GM18951 (cell line): ENCODE measurements around the gene RSRP1.

ENCODE experiments used
- POLR2A ChIP-seq: IDR thresholded peaks from 4 replicates; pipeline ENCODE4 v1.6.1; 2011; ENCODE audit warnings: mild to moderate bottlenecking; ENCODE audit not compliant: insufficient read length, insufficient read depth; ENCODE audit errors: extremely low read depth
- in situ Hi-C: fragments of 300-500 bp; cut with MboI; formaldehyde crosslinking; loops from one replicate; pipeline ENCODE4 v1.12.0; 2022; ENCODE audit warnings: low sequenced_read_pairs, mixed read lengths, inconsistent platforms; ENCODE audit not compliant: unreplicated experiment

The RSRP1 gene

DNA sequence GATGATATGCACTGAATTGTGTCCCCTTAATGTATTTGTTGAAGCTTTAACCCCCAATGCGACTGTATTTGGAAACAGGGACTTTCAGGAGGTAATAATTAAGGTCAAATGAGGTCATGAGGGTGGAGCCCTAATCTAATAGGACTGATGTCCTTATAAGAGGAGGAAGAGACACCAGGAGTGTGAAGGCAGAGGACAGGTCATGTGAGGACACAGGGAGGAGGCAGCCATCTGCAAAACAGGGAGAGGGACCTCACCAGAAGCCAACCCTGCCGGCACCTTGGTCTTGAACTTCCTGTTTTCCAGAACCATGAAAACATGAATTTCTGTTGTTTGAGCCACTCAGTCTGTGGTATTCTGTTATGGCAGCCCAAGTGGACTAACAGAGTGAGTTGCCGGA lies 30.2 kb downstream of the RSRP1 start:
- no peak for TF ChIP-seq POLR2A
- in situ Hi-C loops = no loop called here

DNA sequence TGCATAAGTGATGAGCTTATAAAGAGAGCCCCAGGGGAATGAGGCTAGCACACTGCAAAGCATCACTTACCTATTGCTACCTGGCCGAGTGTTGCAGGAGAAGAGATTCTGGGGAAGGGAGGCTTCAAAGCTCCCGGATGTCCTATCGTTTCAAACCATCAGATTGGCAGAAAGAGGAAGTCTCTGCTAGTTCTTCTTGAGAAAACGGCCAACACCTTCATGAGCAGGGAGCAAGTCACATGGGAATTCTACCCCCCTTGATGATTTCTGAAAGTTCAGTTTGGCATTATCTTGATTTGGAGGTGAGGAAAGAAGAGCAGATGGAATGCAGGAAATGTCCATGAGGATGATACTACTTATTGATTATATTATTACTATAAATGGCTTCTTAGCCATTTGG lies 31.1 kb downstream of the RSRP1 start:
- in situ Hi-C loops = no loop called here
- TF ChIP-seq POLR2A = no peak

DNA sequence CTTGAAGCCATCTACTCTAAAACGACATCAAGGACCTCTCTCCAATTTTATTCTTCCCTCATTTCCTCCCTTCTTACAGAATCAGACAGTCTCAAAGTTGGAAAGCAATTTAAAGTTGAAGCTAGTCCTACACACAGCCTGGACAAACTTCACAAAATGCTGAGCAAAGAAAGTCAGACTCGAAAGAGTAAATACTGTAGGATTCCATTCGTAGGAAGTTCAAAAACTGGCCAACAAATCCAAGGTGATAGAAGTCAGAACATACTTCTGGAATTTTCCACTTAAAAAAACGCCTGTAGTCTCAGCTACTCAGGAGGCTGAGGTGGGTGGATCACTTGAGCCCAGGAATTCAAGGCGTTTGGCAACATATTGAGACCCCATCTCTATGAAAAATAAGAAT lies 34.5 kb downstream of the RSRP1 start:
- no peak for TF ChIP-seq POLR2A
- in situ Hi-C loops = no loop called here

DNA sequence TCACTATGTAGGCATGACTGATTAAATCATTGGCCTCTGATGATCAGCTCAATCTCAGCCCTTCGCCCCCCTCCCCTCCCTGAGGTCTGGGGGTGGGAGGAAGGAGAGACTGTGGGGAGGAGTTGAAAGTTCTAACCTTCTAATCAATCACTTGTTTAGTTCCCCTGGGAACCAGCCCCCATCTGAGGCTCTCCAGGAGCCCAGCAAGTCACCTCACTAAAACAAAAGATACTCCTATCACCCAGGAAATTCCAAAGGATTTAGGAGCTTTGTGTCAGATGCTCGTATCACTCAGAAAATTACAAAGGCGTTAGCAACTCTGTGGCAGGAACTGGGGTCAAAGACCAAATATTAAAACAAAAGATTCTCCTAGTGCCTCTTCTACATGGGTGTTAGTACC lies 36.5 kb downstream of the RSRP1 start:
- in situ Hi-C loops = no loop called here

DNA sequence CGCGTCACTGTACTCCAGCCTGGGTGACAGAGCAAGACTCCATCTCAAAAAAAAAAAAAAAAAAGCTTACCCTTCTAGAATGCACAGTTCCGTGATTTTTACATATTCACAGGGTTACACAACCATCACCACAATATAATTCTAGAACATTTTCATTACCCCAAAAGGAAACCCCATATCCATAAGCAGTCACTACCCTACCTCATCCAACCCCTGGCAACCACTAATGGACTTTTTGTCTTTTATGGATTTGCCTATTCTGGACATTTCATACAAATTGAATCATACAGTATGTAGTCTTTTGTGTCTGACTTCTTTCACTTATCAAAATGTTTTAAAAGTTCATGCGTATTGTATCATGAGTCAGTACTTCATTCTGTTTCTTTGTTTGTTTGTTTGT lies 37.7 kb downstream of the RSRP1 start:
- TF ChIP-seq POLR2A = no peak
- in situ Hi-C loops = loop anchor here (5.0 kb wide), 1 partner anchor 362 kb away; no protein-coding TSS in a partner anchor

More for the DNA sequence above, 36.5 kb downstream of the RSRP1 start:
- TF ChIP-seq POLR2A = no peak

DNA sequence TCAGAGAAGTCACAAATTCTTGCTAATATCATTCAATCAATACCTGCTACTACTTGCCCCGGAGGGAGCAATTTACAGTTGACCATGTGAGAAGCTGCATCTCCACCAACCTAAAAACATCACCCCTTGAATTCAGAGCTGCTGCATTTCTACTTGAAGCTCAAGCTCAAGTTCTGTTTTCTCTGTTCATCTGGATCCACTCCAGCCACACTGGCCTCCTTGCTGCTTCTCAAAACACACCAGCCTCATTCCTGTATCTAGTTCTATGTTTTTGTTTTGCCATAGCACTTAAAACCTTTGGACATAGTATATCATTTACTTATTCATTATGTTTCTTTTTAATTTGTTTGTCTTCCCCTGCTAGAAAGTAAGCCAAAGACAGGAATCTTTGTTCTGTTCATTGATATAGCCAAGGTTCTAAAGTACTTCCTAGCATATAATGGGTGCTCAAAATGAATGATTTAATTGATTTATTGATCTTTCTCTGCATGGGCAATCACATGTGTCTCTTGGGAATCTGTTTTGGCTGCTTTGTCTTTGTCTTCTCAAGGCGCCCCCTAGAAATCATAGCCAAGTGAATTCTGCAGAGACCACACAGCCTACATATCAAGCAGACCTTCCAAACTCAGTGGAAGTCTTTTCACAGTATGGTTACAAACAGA lies 38.6 kb downstream of the RSRP1 start:
- in situ Hi-C loops = loop anchor here (5.0 kb wide), 1 partner anchor 361 kb away; no protein-coding TSS in a partner anchor
- TF ChIP-seq POLR2A = no peak

DNA sequence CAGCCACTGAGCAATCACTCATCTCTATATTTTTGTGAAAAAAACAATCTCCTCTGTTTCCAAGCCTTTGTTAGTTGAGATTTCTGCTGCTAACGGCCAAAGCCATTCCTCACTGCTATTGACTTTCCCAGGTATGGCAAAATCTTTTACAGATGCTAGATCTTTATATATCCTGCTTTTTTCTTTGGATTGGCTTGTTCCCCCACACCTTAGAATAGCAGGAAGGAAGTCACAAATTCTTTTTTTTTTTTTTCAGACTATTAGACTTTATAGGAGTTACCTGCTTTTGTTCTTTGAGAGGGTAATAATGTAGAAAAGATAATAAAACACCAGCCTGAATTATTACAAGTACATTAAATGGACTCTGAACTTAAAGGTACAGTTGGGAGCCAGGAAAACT lies 39.2 kb downstream of the RSRP1 start:
- TF ChIP-seq POLR2A = no peak
- in situ Hi-C loops = loop anchor here (5.0 kb wide), 1 partner anchor 361 kb away; no protein-coding TSS in a partner anchor

DNA sequence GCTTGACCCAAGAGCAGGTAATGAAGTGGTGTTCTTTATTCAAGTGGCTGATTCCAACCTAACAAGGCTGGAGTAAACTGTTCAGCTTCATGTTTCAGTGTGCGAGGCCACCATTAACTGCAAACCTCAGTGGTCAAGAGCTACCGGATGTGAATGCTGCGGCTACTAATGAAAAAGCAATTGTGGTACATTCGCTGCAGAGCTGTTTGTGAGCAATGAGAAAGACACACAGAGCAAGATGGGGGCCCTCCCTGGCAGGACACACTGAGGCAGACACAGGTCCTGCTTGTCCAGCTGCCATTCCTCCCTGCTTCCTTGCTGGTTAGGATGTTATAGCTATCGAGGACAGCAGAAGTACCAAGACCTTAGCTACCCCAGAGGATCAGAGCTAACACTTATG lies 41.1 kb downstream of the RSRP1 start:
- TF ChIP-seq POLR2A = no peak
- in situ Hi-C loops = loop anchor here (5.0 kb wide), 1 partner anchor 359 kb away; no protein-coding TSS in a partner anchor

DNA sequence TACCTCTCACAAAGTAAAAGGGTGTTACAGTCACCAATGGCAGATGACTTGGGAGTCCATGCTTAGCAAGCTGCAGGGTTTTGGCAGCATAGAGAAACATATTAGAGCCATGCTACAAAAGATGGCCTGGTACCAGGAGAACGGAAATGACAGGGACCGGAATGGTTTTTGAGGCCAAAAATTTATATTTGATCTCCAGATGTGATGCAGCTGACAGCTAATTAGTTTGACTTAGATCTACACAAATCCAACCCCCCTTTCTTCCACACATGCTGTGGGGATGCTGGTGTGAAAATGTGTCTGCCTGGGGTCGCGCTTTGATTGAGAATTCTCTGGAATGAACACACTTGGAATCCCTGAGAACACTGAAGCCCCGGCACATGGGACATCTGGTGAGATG lies 41.5 kb downstream of the RSRP1 start:
- in situ Hi-C loops = loop anchor here (5.0 kb wide), 1 partner anchor 358 kb away; no protein-coding TSS in a partner anchor
- TF ChIP-seq POLR2A = no peak

DNA sequence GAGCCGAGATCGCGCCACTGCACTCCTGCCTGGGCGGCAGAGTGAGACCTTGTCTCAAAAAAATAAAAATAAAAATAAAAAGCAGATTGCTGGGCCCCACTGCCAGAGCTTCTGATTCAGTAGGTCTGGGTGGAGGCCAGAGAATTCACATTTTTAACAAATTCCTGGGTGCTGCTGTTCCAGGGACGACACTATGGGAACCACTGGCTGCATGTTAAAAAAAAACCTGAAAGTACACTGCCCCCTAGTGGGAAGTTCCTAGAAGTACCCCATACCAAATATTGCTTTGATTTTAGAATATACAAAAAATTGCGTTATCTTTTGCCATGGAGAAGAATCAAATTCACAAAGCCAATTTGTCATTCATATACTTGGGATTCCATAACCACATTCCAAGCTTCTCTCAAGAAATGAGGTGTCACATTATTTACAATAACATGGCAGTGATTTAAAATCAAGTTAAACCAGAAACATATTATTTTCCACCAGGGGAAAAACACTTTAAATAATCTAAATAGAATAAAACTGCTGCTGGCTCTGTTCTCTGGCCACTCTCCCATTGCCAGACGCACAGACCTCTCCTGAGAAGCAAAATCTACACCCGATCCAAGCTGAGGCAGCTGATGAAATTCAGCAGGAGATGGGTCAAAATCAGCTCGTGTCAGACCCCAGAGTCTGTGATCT lies 42.3 kb downstream of the RSRP1 start:
- in situ Hi-C loops = loop anchor here (5.0 kb wide), 1 partner anchor 358 kb away; no protein-coding TSS in a partner anchor
- no peak for TF ChIP-seq POLR2A

DNA sequence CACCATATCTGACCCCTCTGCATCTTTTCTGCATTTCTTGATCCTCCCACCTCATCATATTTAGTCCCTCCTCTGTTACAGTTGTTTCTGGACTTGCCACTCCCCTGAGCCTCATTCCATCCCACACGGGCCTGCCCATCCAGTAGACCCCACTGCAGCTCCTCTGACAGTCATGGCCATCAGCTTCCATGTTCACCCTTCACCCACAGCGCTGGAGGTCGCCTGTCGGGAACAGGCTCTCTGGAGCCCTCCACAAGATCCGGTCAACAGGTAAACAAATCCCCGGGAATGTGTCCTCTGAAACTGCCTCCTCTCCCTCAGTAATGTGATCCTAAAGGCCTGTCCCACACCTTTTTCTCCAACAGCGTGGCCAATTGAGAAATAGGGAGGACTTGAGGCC lies 46.2 kb downstream of the RSRP1 start:
- in situ Hi-C loops = no loop called here
- no peak for TF ChIP-seq POLR2A

DNA sequence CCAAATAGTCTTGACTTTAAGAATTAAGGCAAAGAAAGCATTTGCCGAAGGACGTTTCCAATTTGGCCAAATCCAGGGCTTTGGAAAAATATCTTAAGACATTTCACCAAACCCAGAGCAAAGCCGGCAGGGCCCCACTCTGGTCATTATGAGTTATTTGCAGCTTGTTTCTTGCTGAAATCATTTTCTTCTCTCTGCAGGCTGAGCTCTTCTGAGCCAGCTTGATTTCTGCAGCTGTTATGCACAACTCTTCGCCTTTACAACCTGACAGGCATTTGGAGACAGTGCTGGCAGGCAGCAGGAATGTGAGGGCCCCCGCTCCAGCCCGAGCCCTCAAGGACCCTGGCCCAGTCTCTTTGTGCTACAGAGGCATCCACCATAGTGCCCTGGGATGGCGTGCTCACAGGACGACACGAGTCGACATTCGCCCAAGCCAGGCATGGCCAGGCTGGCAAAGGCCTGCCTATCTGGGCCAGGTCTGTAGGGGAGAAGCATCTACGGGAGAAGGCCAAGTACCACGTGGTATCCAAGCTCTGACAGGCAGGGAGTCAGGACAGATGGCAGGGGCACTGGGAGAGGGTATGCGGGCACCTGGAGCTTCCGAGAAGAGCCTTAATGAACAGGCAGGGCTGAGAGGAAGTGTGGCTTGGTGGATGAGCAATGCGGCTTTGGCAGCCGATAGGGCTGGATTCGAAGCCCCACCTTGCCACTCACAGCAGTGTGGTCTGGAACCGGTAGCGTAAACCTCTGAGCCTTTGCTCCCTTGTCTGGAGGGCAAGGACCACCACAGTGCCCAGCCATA lies 47.2 kb downstream of the RSRP1 start:
- TF ChIP-seq POLR2A = no peak
- in situ Hi-C loops = no loop called here

DNA sequence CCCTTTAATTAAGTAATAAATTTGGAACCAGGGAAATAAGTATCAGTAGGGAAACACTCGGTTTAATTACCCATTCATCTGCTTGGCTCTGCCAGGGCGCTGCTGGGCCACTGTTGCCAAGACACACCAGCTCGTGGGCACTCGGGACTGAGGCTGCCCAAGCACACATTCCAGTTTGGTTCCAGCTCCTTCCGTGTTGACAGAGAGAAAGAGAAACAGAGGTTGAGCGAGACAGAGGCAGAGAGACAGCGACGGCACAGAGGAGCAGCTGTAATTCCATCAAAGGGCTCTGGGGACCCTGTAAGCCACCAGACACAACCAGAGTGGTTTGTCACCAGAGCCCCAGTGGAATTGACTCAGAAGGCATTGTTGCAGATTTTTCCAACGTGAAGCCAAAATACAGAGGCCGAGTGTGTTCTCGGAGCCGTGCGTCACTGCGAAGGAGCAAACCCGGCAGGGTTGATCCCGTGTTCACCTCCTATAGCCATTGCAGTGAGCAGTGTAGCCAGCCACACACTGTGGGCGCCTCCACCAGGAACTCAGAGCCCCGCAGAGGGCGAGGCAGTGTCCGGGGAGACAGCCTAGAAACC lies 48.5 kb downstream of the RSRP1 start:
- in situ Hi-C loops = no loop called here
- TF ChIP-seq POLR2A = no peak

DNA sequence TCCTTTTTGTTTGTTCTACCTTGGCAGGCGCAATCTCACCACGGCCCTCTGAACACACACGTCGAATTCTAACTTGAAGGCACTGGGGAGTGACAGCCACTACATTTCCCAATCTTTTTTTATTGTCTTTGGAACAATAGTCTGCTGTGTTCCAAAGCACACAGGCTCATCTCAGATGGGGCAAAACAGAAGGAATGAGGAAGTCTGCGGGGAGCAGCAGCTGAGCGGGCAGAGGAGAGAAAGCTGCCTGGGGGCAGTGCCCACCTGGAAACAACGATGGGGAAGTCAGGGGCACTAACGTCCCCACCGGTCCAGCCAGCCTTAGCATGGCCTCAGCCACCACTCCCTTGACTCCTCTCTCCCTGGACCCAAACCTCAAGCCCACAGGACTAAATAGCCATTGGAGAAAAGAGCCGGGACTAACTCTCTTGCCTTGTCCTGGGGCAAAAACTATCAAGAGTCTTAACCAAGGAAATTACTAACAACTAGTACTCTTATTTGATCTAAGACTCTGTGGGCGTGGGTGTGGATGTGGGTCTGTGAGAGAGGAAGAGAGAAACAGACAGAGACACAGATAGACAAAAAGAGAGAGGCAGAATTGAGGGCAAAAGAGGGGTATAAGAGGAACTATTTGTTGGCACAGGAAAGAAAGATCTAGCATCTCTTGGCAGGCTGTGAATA lies 49.1 kb downstream of the RSRP1 start:
- in situ Hi-C loops = no loop called here
- TF ChIP-seq POLR2A = no peak
